Epithelial cell of esophagus (primary cell): ENCODE measurements around the gene NEK7.

Experiments used
- DNase-seq: peaks from one replicate; pipeline ENCODE4 v3.0.0; 2010; ENCODE audit warnings: low read depth
- H3K4me3 ChIP-seq: 2 replicates; pipeline ENCODE4 v1.5.1; 2011; ENCODE audit warnings: mild to moderate bottlenecking, low read length, control low read depth
- CTCF ChIP-seq: IDR thresholded peaks from 2 replicates; pipeline ENCODE4 v1.5.1; 2011; ENCODE audit warnings: low read depth, mild to moderate bottlenecking, low read length, control low read depth, inconsistent platforms; ENCODE audit not compliant: insufficient read depth; ENCODE audit errors: missing control alignments

NEK7 gene

GRCh38 chr1:198178615-198179014 lies 21.8 kb downstream of the NEK7 start:
- no peak overlapping the region for H3K4me3 ChIP-seq
- DNase-seq, result no peak
- TF ChIP-seq CTCF, result no peak

- no peak overlapping the region for H3K4me3 ChIP-seq
- TF ChIP-seq CTCF, result no peak
- DNase-seq, result no peak
These were observed 22.8 kb downstream of the NEK7 start for GRCh38 chr1:198179556-198179981.

GRCh38 chr1:198183605-198184004 lies 26.8 kb downstream of the NEK7 start:
- H3K4me3 ChIP-seq, result no peak overlapping the region
- TF ChIP-seq CTCF, result no peak
- no peak for DNase-seq

GRCh38 chr1:198184516-198184915 lies 27.7 kb downstream of the NEK7 start:
- no peak overlapping the region for H3K4me3 ChIP-seq
- DNase-seq, result no peak
- no peak for TF ChIP-seq CTCF

- DNase-seq, result no peak
- no peak for TF ChIP-seq CTCF
- H3K4me3 ChIP-seq, result no peak overlapping the region
These were observed 28.3 kb downstream of the NEK7 start for GRCh38 chr1:198185146-198185545.

GRCh38 chr1:198185759-198186158 lies 29.0 kb downstream of the NEK7 start:
- H3K4me3 ChIP-seq, result no peak overlapping the region

More at GRCh38 chr1:198185759-198186158, 29.0 kb downstream of the NEK7 start:
- DNase-seq, result no peak
- TF ChIP-seq CTCF, result no peak
